Spleen (tissue), 7 donors: Measurements from ENCODE around the gene ARL5A.

Experiments used
- CTCF ChIP-seq, 11 experiments: fragments of 200-600 bp in 7 of 11; fragments of 450-650 bp in 4 of 11; sonication (generic) in 4 of 11; IDR thresholded peaks in 8 of 11; conservative IDR thresholded peaks in 3 of 11; 1 replicate in 7 of 11; 2 replicates in 4 of 11; pipeline versions ENCODE4 v1.4.0 to v1.8.0; 2016 to 2021; ENCODE audit warnings: antibody characterized with exemption in 11 of 11, inconsistent platforms in 4 of 11, mild to moderate bottlenecking in 1 of 11
- POLR2A ChIP-seq, 3 donors: fragments of 450-650 bp; IDR thresholded peaks; one replicate each; pipeline ENCODE4 v1.5.1; 2017; ENCODE audit warnings: antibody characterized with exemption in 3 of 3, mild to moderate bottlenecking in 1 of 3
- donor health status: DM: no; HTN: no; CAD: no; lungs with moderate emphysema.
- donor health status: DM: no; HTN: no; CAD: no.
- donor health status: DM: no; HTN: no; CAD: no.

GRCh38 chr2:151842830-151843690, 14.8 kb upstream of the ARL5A start:
- TF ChIP-seq CTCF (IDR thresholded peaks at IDR 0.05 in 8 of 11, conservative IDR thresholded peaks at IDR 0.05 in 3 of 11) (no peak), POLR2A (IDR thresholded peaks at IDR 0.05) (no peak)
